Keratinocyte (primary cell): Measurements from ENCODE around the gene SIK3. TPM values are rescaled to one million over a fixed set of nuclear protein-coding genes. Genes with fewer than 3 reads are reported as not detected.
A peak's percentile ranks its signal among the peaks of the same experiment; 100 is the strongest.

Experiments
- DNase-seq: peaks from one replicate; pipeline ENCODE4 v3.0.0-alpha.2; 2011; ENCODE audit warnings: low read depth, missing footprints, low spot score
- FAIRE-seq: peaks from 2 replicates; lab custom pipeline; 2011; peaks lifted over from hg19 to GRCh38; lab: Jason Lieb, UNC
- H2AFZ ChIP-seq: 2 replicates; pipeline ENCODE4 v1.6.0; 2012; ENCODE audit warnings: low read length, control low read depth, inconsistent platforms; ENCODE audit not compliant: control insufficient read depth
- H3K27ac ChIP-seq: 2 replicates; pipeline ENCODE4 v1.5.1; 2011; ENCODE audit warnings: low read length; ENCODE audit not compliant: control insufficient read depth, insufficient read depth
- H3K27me3 ChIP-seq: 3 replicates; pipeline ENCODE4 v1.6.0; 2011; ENCODE audit warnings: low read length; ENCODE audit not compliant: control insufficient read depth, insufficient read depth; ENCODE audit errors: extremely low read depth
- H3K36me3 ChIP-seq, 2 experiments: 2 replicates in 1 of 2; 3 replicates in 1 of 2; pipeline ENCODE4 v1.5.1; 2011; ENCODE audit warnings: low read length in 2 of 2, mild to moderate bottlenecking in 1 of 2; ENCODE audit not compliant: control insufficient read depth in 2 of 2, insufficient read depth in 2 of 2; ENCODE audit errors: extremely low read depth in 1 of 2
- H3K4me1 ChIP-seq: 3 replicates; pipeline ENCODE4 v1.5.1; 2011; ENCODE audit warnings: low read length; ENCODE audit not compliant: control insufficient read depth, insufficient read depth; ENCODE audit errors: extremely low read depth
- H3K4me2 ChIP-seq: 3 replicates; pipeline ENCODE4 v1.6.0; 2011; ENCODE audit warnings: low read depth, low read length; ENCODE audit not compliant: control insufficient read depth, insufficient read depth; ENCODE audit errors: extremely low read depth
- H3K4me3 ChIP-seq, 3 experiments: fragments of 200-600 bp in 1 of 3; sonication (generic) in 1 of 3; 2 replicates in 2 of 3; 3 replicates in 1 of 3; pipeline ENCODE4 v1.5.1; 2011 to 2016; ENCODE audit warnings: low read length in 3 of 3, mild to moderate bottlenecking in 3 of 3, control low read depth in 2 of 3, inconsistent platforms in 1 of 3, low read depth in 1 of 3, mixed read lengths in 1 of 3, mixed run types in 1 of 3, moderate library complexity in 1 of 3; ENCODE audit not compliant: control insufficient read depth in 2 of 3, insufficient read depth in 2 of 3; ENCODE audit errors: extremely low read depth in 1 of 3
- H3K79me2 ChIP-seq: 2 replicates; pipeline ENCODE4 v1.6.0; 2012; ENCODE audit warnings: low read length; ENCODE audit not compliant: control insufficient read depth, insufficient read depth
- H3K9ac ChIP-seq: 3 replicates; pipeline ENCODE4 v1.6.0; 2011; ENCODE audit warnings: low read length; ENCODE audit not compliant: control insufficient read depth, insufficient read depth; ENCODE audit errors: extremely low read depth
- H3K9me1 ChIP-seq: 3 replicates; pipeline ENCODE4 v1.6.0; 2011; ENCODE audit warnings: low read length; ENCODE audit not compliant: control insufficient read depth, insufficient read depth; ENCODE audit errors: extremely low read depth
- H3K9me3 ChIP-seq: 2 replicates; pipeline ENCODE4 v1.5.1; 2012; ENCODE audit warnings: low read depth, low read length; ENCODE audit not compliant: control insufficient read depth
- H4K20me1 ChIP-seq: 3 replicates; pipeline ENCODE4 v1.6.0; 2011; ENCODE audit warnings: low read length; ENCODE audit not compliant: control insufficient read depth, insufficient read depth; ENCODE audit errors: extremely low read depth
- EZH2 ChIP-seq: IDR thresholded peaks from one replicate; pipeline ENCODE4 v1.6.1; 2012; ENCODE audit warnings: inconsistent platforms, mild to moderate bottlenecking, low read length, moderate library complexity
- dilution Hi-C: fragments of 300-500 bp; cut with MboI; formaldehyde crosslinking; loops from one replicate; pipeline ENCODE4 v1.7.0; 2020; ENCODE audit warnings: low sequenced_read_pairs; ENCODE audit not compliant: extremely low pct_ligation_motif_present
- polyA plus RNA-seq, 5 experiments: library from polyadenylated mRNA; depleted of rRNA in 3 of 5; stranded (reverse) in 3 of 5; stranded (forward) in 1 of 5; unstranded in 1 of 5; fragments of >200 nt; gene quantifications; 1 replicate in 1 of 5; 2 replicates in 3 of 5; 3 replicates in 1 of 5; pipeline versions ENCODE4 v1.2.1 to v1.2.3, GENCODE V29; 2011 to 2012; ENCODE audit warnings: missing spikeins in 2 of 5, low read depth in 1 of 5, low replicate concordance in 1 of 5
- TF ChIP-seq, protein P1 (sequence below), 3 experiments: IDR thresholded peaks in 1 of 3; conservative IDR thresholded peaks in 1 of 3; optimal IDR thresholded peaks in 1 of 3; 2 replicates in 2 of 3; 3 replicates in 1 of 3; pipeline versions ENCODE3 to v1.5.1; 2011; ENCODE audit warnings: low read length in 3 of 3, mild to moderate bottlenecking in 3 of 3, moderate library complexity in 2 of 3, control low read depth in 1 of 3, inconsistent platforms in 1 of 3; ENCODE audit not compliant: insufficient read depth in 2 of 3; ENCODE audit errors: extremely low read depth in 1 of 3

The SIK3 gene
- polyA plus RNA-seq, 1 donor (not counting 4 experiments of a cell fraction or from before 2014, with no cell fraction given), result 8.2 TPM

DNA sequence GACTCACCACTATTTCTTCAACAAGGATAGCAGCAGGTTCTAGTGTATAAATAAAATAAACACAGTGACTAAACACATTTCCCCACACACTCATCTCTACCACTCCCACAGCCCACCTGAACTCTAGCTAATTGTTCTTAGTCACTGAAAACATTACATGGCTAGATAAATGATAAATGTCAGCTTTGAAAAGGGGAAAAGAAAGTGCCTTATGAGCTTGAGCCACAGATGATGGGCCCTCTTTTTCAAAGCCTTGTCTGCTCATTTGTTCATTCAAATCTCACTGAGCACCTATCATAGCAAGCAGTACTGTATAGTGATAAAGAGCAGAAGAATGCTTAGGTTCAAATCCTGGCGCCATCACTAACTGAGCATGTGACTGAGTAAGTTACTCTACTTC is 58.3 kb downstream of the SIK3 start:
- Histone ChIP-seq H3K36me3 (no peaks in the 10 kb centered on the region), H3K79me2 (peaks cover 61% of the 10 kb centered on the region), H3K9me1 (peaks cover 2% of the 10 kb centered on the region), H3K4me2 (no peak overlapping the region), H2AFZ (no peak overlapping the region), H4K20me1 (no peaks in the 10 kb centered on the region), H3K27ac (peak overlapping the region; percentile 22), H3K4me3 (no peak overlapping the region), H3K27me3 (no peaks in the 10 kb centered on the region), H3K9me3 (no peaks in the 10 kb centered on the region), H3K9ac (no peak overlapping the region), H3K4me1 (peaks cover 30% of the 10 kb centered on the region)
- no peak for DNase-seq
- no peak for FAIRE-seq
- TF ChIP-seq, protein P1, sequence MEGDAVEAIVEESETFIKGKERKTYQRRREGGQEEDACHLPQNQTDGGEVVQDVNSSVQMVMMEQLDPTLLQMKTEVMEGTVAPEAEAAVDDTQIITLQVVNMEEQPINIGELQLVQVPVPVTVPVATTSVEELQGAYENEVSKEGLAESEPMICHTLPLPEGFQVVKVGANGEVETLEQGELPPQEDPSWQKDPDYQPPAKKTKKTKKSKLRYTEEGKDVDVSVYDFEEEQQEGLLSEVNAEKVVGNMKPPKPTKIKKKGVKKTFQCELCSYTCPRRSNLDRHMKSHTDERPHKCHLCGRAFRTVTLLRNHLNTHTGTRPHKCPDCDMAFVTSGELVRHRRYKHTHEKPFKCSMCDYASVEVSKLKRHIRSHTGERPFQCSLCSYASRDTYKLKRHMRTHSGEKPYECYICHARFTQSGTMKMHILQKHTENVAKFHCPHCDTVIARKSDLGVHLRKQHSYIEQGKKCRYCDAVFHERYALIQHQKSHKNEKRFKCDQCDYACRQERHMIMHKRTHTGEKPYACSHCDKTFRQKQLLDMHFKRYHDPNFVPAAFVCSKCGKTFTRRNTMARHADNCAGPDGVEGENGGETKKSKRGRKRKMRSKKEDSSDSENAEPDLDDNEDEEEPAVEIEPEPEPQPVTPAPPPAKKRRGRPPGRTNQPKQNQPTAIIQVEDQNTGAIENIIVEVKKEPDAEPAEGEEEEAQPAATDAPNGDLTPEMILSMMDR (optimal IDR thresholded peaks at IDR 0.05 in 1 of 3, IDR thresholded peaks at IDR 0.05 in 1 of 3, conservative IDR thresholded peaks at IDR 0.05 in 1 of 3; ENCODE audit: extremely low read depth in 1 of 3, insufficient read depth in 2 of 3, low read length in 3 of 3), result no peak
- TF ChIP-seq EZH2, result no peak
- dilution Hi-C loops, result no loop called here

DNA sequence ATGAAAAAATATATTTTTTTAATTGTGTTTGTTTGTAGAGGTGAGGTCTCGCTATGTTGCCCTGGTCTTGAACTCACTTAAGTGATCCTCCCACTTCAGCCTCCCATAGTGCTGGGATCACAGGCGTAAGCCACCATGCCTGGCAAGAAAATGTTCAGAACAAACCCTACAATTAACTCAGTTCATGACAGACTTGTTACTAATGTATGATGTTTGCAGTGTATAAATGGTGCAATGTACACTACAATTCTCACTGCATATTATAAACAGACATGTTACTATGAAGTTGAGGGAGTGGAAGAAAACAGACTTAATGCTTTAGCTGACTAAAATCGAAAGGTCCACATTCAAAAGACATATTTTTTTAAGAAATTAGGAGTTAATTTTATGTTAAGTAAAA is 59.0 kb downstream of the SIK3 start:
- peaks cover 60% of the 10 kb centered on the region for H3K79me2 ChIP-seq
- H3K27me3 ChIP-seq, result no peaks in the 10 kb centered on the region
- no peak overlapping the region for H3K4me3 ChIP-seq
- dilution Hi-C loops, result no loop called here
- H3K27ac ChIP-seq, result no peak overlapping the region
- H3K9me1 ChIP-seq, result peaks cover 2% of the 10 kb centered on the region
- TF ChIP-seq, protein P1 (optimal IDR thresholded peaks at IDR 0.05 in 1 of 3, IDR thresholded peaks at IDR 0.05 in 1 of 3, conservative IDR thresholded peaks at IDR 0.05 in 1 of 3; ENCODE audit: extremely low read depth in 1 of 3, insufficient read depth in 2 of 3, low read length in 3 of 3), result no peak
- TF ChIP-seq EZH2, result no peak
- no peak for DNase-seq
- no peak overlapping the region for H2AFZ ChIP-seq
- peaks cover 24% of the 10 kb centered on the region for H3K4me1 ChIP-seq
- no peaks in the 10 kb centered on the region for H3K9me3 ChIP-seq
- H4K20me1 ChIP-seq, result no peaks in the 10 kb centered on the region
- H3K36me3 ChIP-seq, result no peaks in the 10 kb centered on the region
- no peak overlapping the region for H3K9ac ChIP-seq
- H3K4me2 ChIP-seq, result no peak overlapping the region
- no peak for FAIRE-seq
